Activated naive CD4-positive, alpha-beta T cell treated with anti-CD3 and anti-CD28 coated beads, Interleukin-2, amount 50 U/mL, for 24 hours (primary cell): ENCODE results near the gene RRM2.

Experiments
- H3K27ac Mint-ChIP-seq: one replicate; pipeline ENCODE4 v1.8.0; 2021; ENCODE audit warnings: mild to moderate bottlenecking, mixed read lengths
- H3K27me3 Mint-ChIP-seq: one replicate; pipeline ENCODE4 v1.8.0; 2021; ENCODE audit warnings: mixed read lengths
- H3K36me3 Mint-ChIP-seq: one replicate; pipeline ENCODE4 v1.8.0; 2021; ENCODE audit warnings: mixed read lengths
- H3K4me1 Mint-ChIP-seq: one replicate; pipeline ENCODE4 v1.8.0; 2021; ENCODE audit warnings: mixed read lengths
- H3K4me3 Mint-ChIP-seq: one replicate; pipeline ENCODE4 v1.8.0; 2021; ENCODE audit warnings: mild to moderate bottlenecking, mixed read lengths
- H3K9me3 Mint-ChIP-seq: one replicate; pipeline ENCODE4 v1.8.0; 2021; ENCODE audit warnings: mixed read lengths

Gene RRM2

GRCh38 chr2:10119601-10120157, 2.9 kb upstream of the RRM2 start:
- Mint-ChIP-seq H3K9me3 (no peaks in the 10 kb centered on the region), H3K4me3 (peak overlapping the region; percentile 98), H3K27me3 (peaks cover 8% of the 10 kb centered on the region), H3K36me3 (no peaks in the 10 kb centered on the region), H3K27ac (no peak overlapping the region), H3K4me1 (peaks cover 35% of the 10 kb centered on the region)

GRCh38 chr2:10120158-10120876, 2.2 kb upstream of the RRM2 start:
- peaks cover 8% of the 10 kb centered on the region for H3K27me3 Mint-ChIP-seq
- peak overlapping the region; percentile 99 for H3K27ac Mint-ChIP-seq
- no peaks in the 10 kb centered on the region for H3K9me3 Mint-ChIP-seq
- peak overlapping the region; percentile 98 for H3K4me3 Mint-ChIP-seq
- no peaks in the 10 kb centered on the region for H3K36me3 Mint-ChIP-seq
- H3K4me1 Mint-ChIP-seq, result peaks cover 40% of the 10 kb centered on the region

GRCh38 chr2:10120877-10121574, 1.5 kb upstream of the RRM2 start:
- Mint-ChIP-seq H3K4me1 (peaks cover 40% of the 10 kb centered on the region), H3K36me3 (no peaks in the 10 kb centered on the region), H3K27me3 (peaks cover 8% of the 10 kb centered on the region), H3K4me3 (peak overlapping the region; percentile 98), H3K9me3 (no peaks in the 10 kb centered on the region), H3K27ac (peak overlapping the region; percentile 92)

GRCh38 chr2:10123281-10123680, 742 bp downstream of the RRM2 start:
- Mint-ChIP-seq H3K4me1 (peaks cover 39% of the 10 kb centered on the region), H3K27me3 (peaks cover 8% of the 10 kb centered on the region), H3K36me3 (no peaks in the 10 kb centered on the region), H3K9me3 (no peaks in the 10 kb centered on the region), H3K4me3 (peak overlapping the region; percentile 87), H3K27ac (no peak overlapping the region)

GRCh38 chr2:10124538-10125045, 2.1 kb downstream of the RRM2 start:
- H3K4me3 Mint-ChIP-seq, result peak overlapping the region; percentile 11
- H3K9me3 Mint-ChIP-seq, result no peaks in the 10 kb centered on the region
- peaks cover 8% of the 10 kb centered on the region for H3K27me3 Mint-ChIP-seq
- H3K36me3 Mint-ChIP-seq, result no peaks in the 10 kb centered on the region
- no peak overlapping the region for H3K27ac Mint-ChIP-seq
- peaks cover 37% of the 10 kb centered on the region for H3K4me1 Mint-ChIP-seq

- no peak overlapping the region for H3K4me3 Mint-ChIP-seq
- H3K9me3 Mint-ChIP-seq, result no peaks in the 10 kb centered on the region
- H3K27me3 Mint-ChIP-seq, result peaks cover 8% of the 10 kb centered on the region
- peaks cover 30% of the 10 kb centered on the region for H3K4me1 Mint-ChIP-seq
- H3K36me3 Mint-ChIP-seq, result no peaks in the 10 kb centered on the region
- H3K27ac Mint-ChIP-seq, result no peak overlapping the region
Observed at GRCh38 chr2:10125842-10126631, 3.5 kb downstream of the RRM2 start.

GRCh38 chr2:10126632-10127026, 4.1 kb downstream of the RRM2 start:
- Mint-ChIP-seq H3K9me3 (no peaks in the 10 kb centered on the region), H3K4me1 (peaks cover 24% of the 10 kb centered on the region), H3K36me3 (no peaks in the 10 kb centered on the region), H3K27me3 (peaks cover 8% of the 10 kb centered on the region), H3K4me3 (no peak overlapping the region), H3K27ac (no peak overlapping the region)

GRCh38 chr2:10128420-10128819, 5.9 kb downstream of the RRM2 start:
- Mint-ChIP-seq H3K36me3 (no peaks in the 10 kb centered on the region), H3K4me1 (peaks cover 16% of the 10 kb centered on the region), H3K27me3 (peaks cover 4% of the 10 kb centered on the region), H3K9me3 (no peaks in the 10 kb centered on the region), H3K4me3 (no peak overlapping the region), H3K27ac (no peak overlapping the region)

GRCh38 chr2:10129490-10129889, 7.0 kb downstream of the RRM2 start:
- H3K4me1 Mint-ChIP-seq, result peaks cover 7% of the 10 kb centered on the region
- H3K4me3 Mint-ChIP-seq, result no peak overlapping the region
- no peaks in the 10 kb centered on the region for H3K9me3 Mint-ChIP-seq
- no peak overlapping the region for H3K27ac Mint-ChIP-seq
- H3K36me3 Mint-ChIP-seq, result no peaks in the 10 kb centered on the region
- H3K27me3 Mint-ChIP-seq, result no peaks in the 10 kb centered on the region

- Mint-ChIP-seq H3K4me1 (no peaks in the 10 kb centered on the region), H3K36me3 (no peaks in the 10 kb centered on the region), H3K27me3 (no peaks in the 10 kb centered on the region), H3K4me3 (no peak overlapping the region), H3K27ac (no peak overlapping the region), H3K9me3 (no peaks in the 10 kb centered on the region)
Observed at GRCh38 chr2:10132043-10132575, 9.6 kb downstream of the RRM2 start.

GRCh38 chr2:10132596-10132995, 10.1 kb downstream of the RRM2 start:
- Mint-ChIP-seq H3K36me3 (no peaks in the 10 kb centered on the region), H3K27ac (no peak overlapping the region), H3K9me3 (no peaks in the 10 kb centered on the region), H3K4me3 (no peak overlapping the region), H3K4me1 (no peaks in the 10 kb centered on the region), H3K27me3 (no peaks in the 10 kb centered on the region)

GRCh38 chr2:10132996-10133647, 10.6 kb downstream of the RRM2 start:
- Mint-ChIP-seq H3K4me1 (no peaks in the 10 kb centered on the region), H3K36me3 (no peaks in the 10 kb centered on the region), H3K9me3 (no peaks in the 10 kb centered on the region), H3K4me3 (no peak overlapping the region), H3K27ac (no peak overlapping the region), H3K27me3 (no peaks in the 10 kb centered on the region)

- no peak overlapping the region for H3K4me3 Mint-ChIP-seq
- no peaks in the 10 kb centered on the region for H3K9me3 Mint-ChIP-seq
- H3K27ac Mint-ChIP-seq, result no peak overlapping the region
- H3K36me3 Mint-ChIP-seq, result no peaks in the 10 kb centered on the region
- H3K27me3 Mint-ChIP-seq, result no peaks in the 10 kb centered on the region
- H3K4me1 Mint-ChIP-seq, result peaks cover 2% of the 10 kb centered on the region
Observed at GRCh38 chr2:10135296-10136089, 13.0 kb downstream of the RRM2 start.
